MM.1S (cell line): Measurements from ENCODE around the gene PRKCZ.

Experiments used
- CTCF ChIP-seq: fragments of 300-600 bp; sonication (generic); IDR thresholded peaks from 2 replicates; pipeline ENCODE4 v1.5.1; 2016; ENCODE audit warnings: antibody characterized with exemption, low read length, mixed read lengths
- EZH2 ChIP-seq: fragments of 300-600 bp; sonication (generic); optimal IDR thresholded peaks from 2 replicates; pipeline ENCODE3; 2017; ENCODE audit warnings: low read depth, mild to moderate bottlenecking, antibody characterized with exemption, low read length, mixed read lengths

GRCh38 chr1:2172551-2173146 is 122.4 kb downstream of the PRKCZ start:
- no peak for TF ChIP-seq CTCF
- TF ChIP-seq EZH2 = no peak
